Measurements from ENCODE around the gene EPB41L1.
A peak's percentile ranks its signal among the peaks of the same experiment; 100 is the strongest.

The EPB41L1 gene

DNA sequence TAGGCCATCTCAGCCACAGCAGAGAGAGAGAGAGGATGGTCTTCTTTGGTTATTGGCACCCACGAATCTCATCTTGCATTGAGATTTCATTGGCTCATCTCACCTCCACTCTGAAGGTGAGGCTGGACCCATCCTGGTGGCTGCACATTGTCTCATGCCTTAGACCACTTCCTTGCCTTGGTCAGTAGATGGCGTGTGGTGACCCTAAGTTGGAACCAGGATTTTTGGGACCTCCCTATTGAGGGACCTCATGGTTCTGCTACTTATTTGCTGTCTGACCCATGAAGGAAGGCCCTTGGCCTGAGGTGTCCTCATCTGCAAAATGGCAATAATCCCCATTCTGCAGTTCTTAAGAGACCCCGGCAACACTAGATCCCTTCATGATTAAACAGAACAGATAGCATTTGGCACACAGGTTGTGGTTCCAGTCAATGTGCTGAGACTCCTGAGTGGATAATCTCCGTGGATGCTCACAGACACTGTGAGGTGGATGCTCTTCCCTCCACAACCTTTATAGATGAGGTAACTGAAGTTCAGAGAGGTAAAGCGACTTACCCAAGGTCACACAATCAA, 60.2 kb downstream of the EPB41L1 start:
- Histone ChIP-seq H2AFZ (ENCODE audit: low read depth, low read length) (no peak overlapping the region), H3K27me3 (ENCODE audit: low read depth, low read length) (no peaks in the 10 kb centered on the region), H3K4me3 (ENCODE audit: low read length) (no peak overlapping the region), H3K4me1 (ENCODE audit: low read length) (no peaks in the 10 kb centered on the region), H3K79me2 (ENCODE audit: low read length) (no peaks in the 10 kb centered on the region), H3K9me3 (ENCODE audit: insufficient read depth, low read length) (no peaks in the 10 kb centered on the region), H3K9ac (ENCODE audit: low read length) (no peak overlapping the region), H3K27ac (ENCODE audit: low read length) (no peak overlapping the region), H3K36me3 (replicated peaks; ENCODE audit: low read depth, low read length) (no peaks in the 10 kb centered on the region), H3K4me2 (ENCODE audit: low read length) (no peak overlapping the region), H4K20me1 (ENCODE audit: insufficient read depth, low read length) (no peaks in the 10 kb centered on the region)
- TF ChIP-seq, protein P1, sequence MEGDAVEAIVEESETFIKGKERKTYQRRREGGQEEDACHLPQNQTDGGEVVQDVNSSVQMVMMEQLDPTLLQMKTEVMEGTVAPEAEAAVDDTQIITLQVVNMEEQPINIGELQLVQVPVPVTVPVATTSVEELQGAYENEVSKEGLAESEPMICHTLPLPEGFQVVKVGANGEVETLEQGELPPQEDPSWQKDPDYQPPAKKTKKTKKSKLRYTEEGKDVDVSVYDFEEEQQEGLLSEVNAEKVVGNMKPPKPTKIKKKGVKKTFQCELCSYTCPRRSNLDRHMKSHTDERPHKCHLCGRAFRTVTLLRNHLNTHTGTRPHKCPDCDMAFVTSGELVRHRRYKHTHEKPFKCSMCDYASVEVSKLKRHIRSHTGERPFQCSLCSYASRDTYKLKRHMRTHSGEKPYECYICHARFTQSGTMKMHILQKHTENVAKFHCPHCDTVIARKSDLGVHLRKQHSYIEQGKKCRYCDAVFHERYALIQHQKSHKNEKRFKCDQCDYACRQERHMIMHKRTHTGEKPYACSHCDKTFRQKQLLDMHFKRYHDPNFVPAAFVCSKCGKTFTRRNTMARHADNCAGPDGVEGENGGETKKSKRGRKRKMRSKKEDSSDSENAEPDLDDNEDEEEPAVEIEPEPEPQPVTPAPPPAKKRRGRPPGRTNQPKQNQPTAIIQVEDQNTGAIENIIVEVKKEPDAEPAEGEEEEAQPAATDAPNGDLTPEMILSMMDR (IDR thresholded peaks at IDR 0.05; ENCODE audit: low read depth, low read length), result peak; percentile 82
- TF ChIP-seq EZH2phosphoT487 (IDR thresholded peaks at IDR 0.05; ENCODE audit: low read depth), result no peak

- no peak for TF ChIP-seq EZH2phosphoT487 (IDR thresholded peaks at IDR 0.05; ENCODE audit: low read depth)
- TF ChIP-seq, protein P1 (IDR thresholded peaks at IDR 0.05; ENCODE audit: low read depth, low read length), result no peak
- H2AFZ ChIP-seq (ENCODE audit: low read depth, low read length), result no peak overlapping the region
- H3K79me2 ChIP-seq (ENCODE audit: low read length), result no peaks in the 10 kb centered on the region
- no peaks in the 10 kb centered on the region for H3K27me3 ChIP-seq (ENCODE audit: low read depth, low read length)
- H3K9ac ChIP-seq (ENCODE audit: low read length), result no peak overlapping the region
- H4K20me1 ChIP-seq (ENCODE audit: insufficient read depth, low read length), result no peaks in the 10 kb centered on the region
- H3K4me2 ChIP-seq (ENCODE audit: low read length), result no peak overlapping the region
- H3K36me3 ChIP-seq (replicated peaks; ENCODE audit: low read depth, low read length), result no peaks in the 10 kb centered on the region
- no peaks in the 10 kb centered on the region for H3K4me1 ChIP-seq (ENCODE audit: low read length)
- no peak overlapping the region for H3K27ac ChIP-seq (ENCODE audit: low read length)
- H3K4me3 ChIP-seq (ENCODE audit: low read length), result no peak overlapping the region
- no peaks in the 10 kb centered on the region for H3K9me3 ChIP-seq (ENCODE audit: insufficient read depth, low read length)
Measured at GRCh38 chr20:36215778-36216177, 61.2 kb downstream of the EPB41L1 start.

GRCh38 chr20:36216314-36217025, 61.9 kb downstream of the EPB41L1 start:
- no peaks in the 10 kb centered on the region for H3K79me2 ChIP-seq (ENCODE audit: low read length)
- H3K9me3 ChIP-seq (ENCODE audit: insufficient read depth, low read length), result no peaks in the 10 kb centered on the region
- H3K27ac ChIP-seq (ENCODE audit: low read length), result no peak overlapping the region
- no peaks in the 10 kb centered on the region for H4K20me1 ChIP-seq (ENCODE audit: insufficient read depth, low read length)
- H3K36me3 ChIP-seq (replicated peaks; ENCODE audit: low read depth, low read length), result no peaks in the 10 kb centered on the region
- no peak overlapping the region for H3K9ac ChIP-seq (ENCODE audit: low read length)
- H2AFZ ChIP-seq (ENCODE audit: low read depth, low read length), result no peak overlapping the region
- H3K4me1 ChIP-seq (ENCODE audit: low read length), result no peaks in the 10 kb centered on the region
- TF ChIP-seq, protein P1 (IDR thresholded peaks at IDR 0.05; ENCODE audit: low read depth, low read length), result no peak
- no peak for TF ChIP-seq EZH2phosphoT487 (IDR thresholded peaks at IDR 0.05; ENCODE audit: low read depth)
- H3K27me3 ChIP-seq (ENCODE audit: low read depth, low read length), result no peaks in the 10 kb centered on the region
- H3K4me2 ChIP-seq (ENCODE audit: low read length), result no peak overlapping the region
- H3K4me3 ChIP-seq (ENCODE audit: low read length), result no peak overlapping the region

DNA sequence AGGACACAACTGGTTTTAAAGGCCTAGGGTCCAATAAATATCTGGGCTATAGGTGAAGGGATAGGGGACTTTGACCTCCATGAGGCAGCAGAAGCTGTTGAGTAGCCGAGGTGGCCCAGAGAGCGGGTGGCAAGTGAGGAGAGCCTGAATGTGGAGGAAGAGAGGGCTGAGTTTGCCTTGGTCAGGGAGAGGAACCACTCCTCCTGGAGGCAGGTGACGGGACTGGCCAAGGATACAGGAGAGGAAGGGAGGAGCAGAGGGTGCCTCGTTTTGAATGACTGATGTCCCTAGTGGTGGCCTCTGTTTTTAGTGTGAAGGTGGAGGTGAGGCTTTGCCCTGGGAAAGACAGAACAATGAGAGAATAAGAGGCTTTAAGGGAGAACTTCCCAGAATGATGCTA, 62.7 kb downstream of the EPB41L1 start:
- Histone ChIP-seq H3K4me2 (ENCODE audit: low read length) (no peak overlapping the region), H3K4me1 (ENCODE audit: low read length) (no peaks in the 10 kb centered on the region), H3K79me2 (ENCODE audit: low read length) (no peaks in the 10 kb centered on the region), H3K27me3 (ENCODE audit: low read depth, low read length) (no peaks in the 10 kb centered on the region), H3K9me3 (ENCODE audit: insufficient read depth, low read length) (no peaks in the 10 kb centered on the region), H3K9ac (ENCODE audit: low read length) (no peak overlapping the region), H3K36me3 (replicated peaks; ENCODE audit: low read depth, low read length) (no peaks in the 10 kb centered on the region), H2AFZ (ENCODE audit: low read depth, low read length) (no peak overlapping the region), H4K20me1 (ENCODE audit: insufficient read depth, low read length) (no peaks in the 10 kb centered on the region), H3K4me3 (ENCODE audit: low read length) (no peak overlapping the region), H3K27ac (ENCODE audit: low read length) (no peak overlapping the region)
- no peak for TF ChIP-seq EZH2phosphoT487 (IDR thresholded peaks at IDR 0.05; ENCODE audit: low read depth)
- TF ChIP-seq, protein P1 (IDR thresholded peaks at IDR 0.05; ENCODE audit: low read depth, low read length), result no peak

Measured in OCI-LY3 (cell line).